Endothelial cell of hepatic sinusoid (primary cell): ENCODE results near the gene DYNLT4.
"Not testable (repeated sequence)": the region's sequence is repeated elsewhere in the genome, so short reads cannot be mapped to it uniquely, and the experiment has no call there.

Experiments used
- in situ Hi-C: cut with HindIII; loops from 2 replicates; pipeline ENCODE4 v1.10.0; 2017; ENCODE audit warnings: low sequenced_read_pairs

The DYNLT4 gene

DNA sequence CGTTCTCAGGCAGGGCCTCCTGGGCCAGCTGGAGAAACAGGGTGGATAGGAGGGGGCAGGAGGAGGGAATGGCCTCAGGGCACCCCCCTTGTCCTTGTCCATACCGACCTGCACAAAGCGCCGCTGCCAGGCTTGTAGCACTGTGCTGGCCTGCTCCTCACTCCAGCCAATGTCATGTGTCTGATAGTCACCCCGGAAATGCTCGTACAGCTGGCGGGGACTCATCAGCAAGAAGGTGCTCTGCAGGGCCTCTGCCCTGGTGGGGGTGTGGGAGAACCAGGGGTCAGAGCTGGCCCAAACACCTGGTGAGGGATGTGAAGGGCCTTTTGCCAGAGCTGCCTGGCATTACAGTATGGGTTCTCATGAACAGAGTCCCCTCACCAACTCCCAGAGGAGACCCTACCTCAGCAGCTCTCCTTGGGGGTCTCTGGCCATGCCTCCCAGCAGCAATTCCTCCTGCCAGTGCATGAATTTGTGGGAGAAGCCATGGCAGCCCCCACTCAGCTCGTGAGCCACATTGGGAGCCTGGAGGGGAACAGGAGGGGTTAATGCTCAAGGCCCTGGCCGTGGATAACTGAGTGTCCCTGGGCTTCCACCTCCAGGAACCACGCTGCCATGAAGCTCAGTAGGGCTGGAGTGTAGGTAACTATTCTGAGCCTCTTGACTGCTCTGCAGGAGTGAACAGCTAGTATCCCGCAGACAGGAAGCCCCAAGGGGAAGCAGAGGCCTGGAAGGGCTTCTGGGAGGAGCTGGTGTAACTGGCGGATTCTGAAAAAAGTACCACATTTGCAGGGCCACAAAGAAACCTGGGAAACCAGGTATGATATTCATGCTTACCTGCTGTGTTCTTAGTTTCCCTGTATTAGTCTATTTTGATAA lies 22.6 kb upstream of the DYNLT4 start:
- in situ Hi-C loops = no loop called here

DNA sequence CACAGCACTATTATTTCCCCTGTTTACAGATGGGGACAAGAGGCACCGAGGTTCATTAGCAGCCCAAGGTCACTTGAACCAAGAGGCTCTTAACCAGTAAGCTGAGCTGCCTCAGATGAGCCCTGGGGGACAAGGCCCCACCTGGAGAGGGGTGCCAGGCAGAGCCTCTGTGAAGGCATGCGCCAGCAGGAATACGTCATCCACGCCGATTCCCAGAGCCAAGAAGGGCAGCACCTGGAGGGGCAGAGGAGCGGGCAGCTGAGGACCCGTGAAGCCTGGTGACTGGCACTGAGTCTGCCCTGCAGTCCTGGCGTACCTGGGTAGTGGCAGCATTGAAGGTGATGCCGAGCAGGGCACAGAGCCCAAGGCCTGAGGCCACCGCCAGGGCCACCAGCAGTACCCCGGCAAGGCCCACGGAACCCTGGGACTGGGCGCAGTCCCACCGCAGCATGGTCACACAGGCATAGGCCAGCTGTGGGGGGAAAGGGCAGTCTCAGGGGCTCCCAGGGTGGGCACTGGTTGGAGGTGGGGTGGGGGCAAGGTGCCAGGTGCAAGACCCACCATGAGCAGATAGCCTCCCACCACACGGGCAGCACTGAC lies 21.8 kb upstream of the DYNLT4 start:
- in situ Hi-C loops = no loop called here

DNA sequence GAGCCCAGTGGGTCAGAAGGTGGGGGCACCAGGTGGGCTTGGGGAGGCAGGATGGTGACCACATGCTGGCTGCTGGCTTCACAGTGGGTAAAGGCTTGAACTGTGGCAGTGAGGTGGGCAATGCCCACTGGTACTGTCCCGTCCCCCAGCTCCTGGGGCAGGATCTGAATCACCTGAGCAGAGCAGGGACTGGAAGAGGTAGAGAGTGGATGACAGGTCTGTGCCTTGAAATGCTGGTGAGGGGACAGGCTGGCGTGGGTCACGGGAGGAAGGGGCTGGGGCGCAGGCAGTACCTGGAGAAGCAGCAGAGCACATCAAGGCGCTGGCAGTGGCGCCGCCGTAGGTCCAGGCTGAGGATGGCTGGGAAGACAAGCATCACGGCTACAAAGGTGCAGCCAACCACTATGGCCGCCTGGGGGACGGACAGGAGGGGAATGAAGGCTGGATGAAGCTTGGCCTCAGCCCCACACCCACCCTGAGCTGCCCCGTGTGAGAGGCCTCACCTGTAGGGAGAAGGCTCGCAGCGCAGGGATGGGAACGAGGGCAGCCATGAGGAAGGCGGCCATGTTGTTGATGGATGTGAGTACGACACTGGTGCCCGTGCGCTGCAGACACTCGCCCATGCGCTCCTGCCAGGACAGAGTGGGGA lies 21.0 kb upstream of the DYNLT4 start:
- in situ Hi-C loops = no loop called here

DNA sequence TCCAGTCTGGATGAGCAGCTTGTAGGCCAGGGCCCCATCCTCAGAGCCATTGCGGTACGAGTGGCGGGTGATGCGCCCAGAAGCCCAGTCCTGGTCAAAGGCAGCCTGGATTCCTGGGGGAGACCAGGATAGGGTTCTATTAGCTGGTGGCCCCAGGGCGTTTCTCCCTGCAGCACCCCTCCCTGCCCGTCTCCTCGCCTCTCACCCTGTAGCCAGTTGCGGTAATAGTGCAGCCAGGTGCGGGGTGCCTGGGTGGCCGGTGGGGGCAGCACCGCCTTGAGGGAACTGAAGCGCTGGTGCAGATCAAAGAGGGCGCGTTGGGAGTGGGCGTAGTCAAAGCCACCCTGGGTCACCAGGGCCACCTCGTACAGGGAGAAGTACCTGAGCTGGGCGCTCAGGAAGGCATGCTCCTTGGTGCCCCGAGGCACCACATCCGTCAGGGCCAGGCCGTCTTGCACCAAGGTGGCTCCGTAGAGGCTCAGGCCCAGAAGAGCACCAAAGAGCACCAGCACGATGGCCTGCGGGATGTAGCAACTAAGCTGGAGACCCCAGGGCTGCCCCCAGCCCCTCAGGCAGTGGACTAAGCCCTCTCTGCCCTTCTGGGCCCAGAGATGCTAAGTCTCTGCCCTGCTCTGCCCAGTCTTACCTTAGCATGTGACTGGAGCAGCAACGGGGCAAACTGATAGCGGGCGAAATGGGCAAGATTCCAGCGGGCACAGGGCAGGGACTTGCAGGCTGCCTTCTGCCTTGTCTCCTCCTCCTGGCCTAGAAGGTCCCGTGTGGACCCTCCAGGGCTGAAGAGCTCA lies 20.2 kb upstream of the DYNLT4 start:
- in situ Hi-C loops = no loop called here

- in situ Hi-C loops = no loop called here
These were observed 19.4 kb upstream of the DYNLT4 start for GRCh38 chr1:44826375-44827196.

DNA sequence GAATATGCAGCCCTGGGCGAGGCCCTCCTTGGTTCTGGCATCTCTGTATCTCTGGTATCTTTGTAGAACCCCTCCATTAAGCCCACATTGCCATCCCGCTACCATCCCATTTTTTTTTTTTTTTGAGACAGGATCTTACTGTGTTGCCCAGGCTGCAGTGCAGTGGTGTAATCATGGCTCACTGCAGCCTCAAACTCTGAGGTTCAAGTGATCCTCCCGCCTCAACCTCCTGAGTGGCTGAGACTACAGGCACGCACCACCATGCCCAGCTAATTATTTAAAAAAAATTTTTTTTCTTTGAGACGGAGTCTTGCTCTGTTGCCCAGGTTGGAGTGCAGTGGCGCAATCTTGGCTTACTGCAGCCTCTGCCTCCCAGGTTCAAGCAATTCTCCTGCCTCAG lies 17.2 kb upstream of the DYNLT4 start:
- in situ Hi-C loops = not testable (repeated sequence)

GRCh38 chr1:44822981-44823451 lies 15.9 kb upstream of the DYNLT4 start:
- in situ Hi-C loops = no loop called here

DNA sequence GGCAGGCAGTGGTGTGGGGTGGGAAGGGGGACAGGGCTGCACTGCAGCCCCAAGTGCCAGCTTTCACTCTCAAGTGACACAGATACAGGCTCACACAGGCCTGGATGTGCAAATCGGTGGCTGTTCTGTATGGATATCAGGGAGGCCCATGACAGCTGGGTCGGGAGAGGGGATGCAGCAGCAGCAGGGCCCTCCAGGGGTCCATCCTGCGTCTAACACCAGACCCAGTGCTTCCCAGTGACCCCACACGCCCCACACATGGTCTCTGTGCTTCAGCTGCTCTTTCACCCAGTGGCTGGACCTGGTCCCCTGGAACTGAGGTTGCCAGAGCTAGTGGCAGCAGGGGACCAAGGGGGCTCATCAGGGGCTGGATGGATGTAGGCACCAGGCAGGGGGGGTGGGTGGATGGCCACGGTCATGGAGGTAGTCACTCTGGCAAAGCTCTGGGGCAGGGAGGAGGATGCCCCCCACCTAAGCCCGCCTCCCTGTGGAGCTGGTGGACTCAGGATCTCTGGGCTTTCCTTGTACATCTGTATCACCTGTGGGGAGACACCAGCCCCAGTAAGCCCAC lies 15.1 kb upstream of the DYNLT4 start:
- in situ Hi-C loops = no loop called here

- in situ Hi-C loops = no loop called here
These were observed 14.1 kb upstream of the DYNLT4 start for GRCh38 chr1:44821240-44821715.

- in situ Hi-C loops = no loop called here
These were observed 13.4 kb upstream of the DYNLT4 start for GRCh38 chr1:44820328-44821239.

DNA sequence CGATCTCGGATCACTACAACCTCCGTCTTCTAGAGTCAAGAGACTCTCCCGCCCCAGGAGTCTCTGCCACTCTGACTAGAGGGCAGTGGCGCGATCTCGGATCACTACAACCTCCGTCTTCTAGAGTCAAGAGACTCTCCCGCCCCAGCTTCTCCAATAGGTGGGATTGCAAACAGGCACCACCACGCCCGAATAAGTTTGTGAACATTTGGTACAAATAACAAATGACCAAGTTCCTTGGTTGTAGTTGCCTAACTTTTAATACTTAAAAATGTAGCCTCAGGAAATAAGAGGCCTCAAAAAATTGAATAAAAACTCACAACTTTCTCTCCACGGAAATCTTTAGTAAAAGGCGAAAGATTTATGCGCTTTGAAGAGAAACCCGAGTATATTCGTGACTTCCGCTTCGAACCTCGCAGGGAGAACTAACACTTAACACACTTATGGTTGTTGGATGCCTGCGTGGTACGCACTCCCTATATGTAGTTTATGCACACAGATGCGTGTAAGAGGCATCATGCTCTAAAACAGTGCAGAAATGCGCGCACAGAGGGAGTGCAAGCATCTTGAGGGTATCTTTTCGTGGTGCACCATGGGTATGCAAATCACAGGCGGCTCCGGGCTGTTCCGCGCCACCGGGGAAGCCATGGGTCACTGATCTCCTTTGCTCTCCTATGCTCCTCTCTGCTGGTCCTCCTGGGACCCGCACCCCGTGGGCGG lies 12.6 kb upstream of the DYNLT4 start:
- in situ Hi-C loops = no loop called here

DNA sequence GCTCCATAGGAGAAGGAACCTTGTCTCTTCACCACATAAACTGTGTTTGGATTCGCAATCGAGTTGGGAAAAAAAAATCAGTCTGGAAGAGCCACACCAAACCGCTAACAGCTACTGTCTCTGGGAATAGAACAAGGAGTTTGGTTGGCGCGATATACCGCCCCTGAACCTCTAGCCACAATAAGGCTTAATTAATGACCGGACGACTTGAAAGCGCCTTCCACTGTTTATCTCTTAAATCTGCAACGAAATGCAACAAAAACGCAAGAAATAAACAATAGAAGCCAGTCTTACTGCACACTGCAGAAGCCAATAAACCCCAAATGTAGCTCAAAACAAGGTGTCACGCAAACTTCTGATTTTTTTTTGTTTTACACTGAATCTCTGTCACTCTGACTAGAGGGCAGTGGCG lies 12.1 kb upstream of the DYNLT4 start:
- in situ Hi-C loops = no loop called here

GRCh38 chr1:44817771-44818495 lies 10.8 kb upstream of the DYNLT4 start:
- in situ Hi-C loops = no loop called here

DNA sequence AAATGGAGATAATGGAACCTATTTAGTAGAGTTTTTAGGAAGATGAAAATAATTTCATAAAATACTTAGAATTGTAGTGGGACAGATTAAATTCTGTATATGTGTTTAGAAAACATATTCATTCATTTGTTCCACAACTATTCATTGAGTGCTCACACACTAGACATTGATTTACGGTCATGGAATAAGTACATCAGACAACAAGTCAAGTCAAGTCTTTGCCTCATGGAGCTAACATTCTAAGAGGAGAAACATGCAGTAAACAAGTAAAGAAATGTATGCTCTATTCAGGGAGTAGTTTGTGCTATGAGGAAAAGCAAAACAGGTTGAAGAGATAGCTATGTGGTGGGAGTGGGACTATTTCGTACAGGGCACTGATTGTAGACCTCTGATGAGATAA lies 10.2 kb upstream of the DYNLT4 start:
- in situ Hi-C loops = no loop called here

GRCh38 chr1:44815926-44816325 lies 8.8 kb upstream of the DYNLT4 start:
- in situ Hi-C loops = not testable (repeated sequence)

GRCh38 chr1:44812822-44813543 lies 5.8 kb upstream of the DYNLT4 start:
- in situ Hi-C loops = no loop called here

- in situ Hi-C loops = no loop called here
These were observed 4.1 kb upstream of the DYNLT4 start for GRCh38 chr1:44811234-44811633.
